Panc1 (cell line): Measurements from ENCODE around the gene DNM3. TPM values are rescaled to one million over a fixed set of nuclear protein-coding genes. Genes with fewer than 3 reads are reported as not detected.
A peak's percentile ranks its signal among the peaks of the same experiment; 100 is the strongest.

Experiments
- ATAC-seq: fragments of 200-7000 bp; cut with Tn5 transposase; 2 replicates; pipeline ENCODE4 v1.9.1; 2020; ENCODE audit warnings: mild to moderate bottlenecking, moderate library complexity
- BruUV-seq: library from RNA; stranded (reverse); fragments of 400-500 nt; replicated peaks from 2 replicates; lab custom pipeline; 2021; lab: Mats Ljungman, UMichigan
- CTCF ChIA-PET: fragments of 300-600 bp; sonication (Branson Sonifier 250); formaldehyde crosslinking; loops from one replicate; lab custom pipeline; 2022; ENCODE audit warnings: antibody characterized with exemption; lab: Charles Lee
- POLR2A ChIA-PET: fragments of 300-600 bp; sonication (Branson Sonifier 250); formaldehyde crosslinking; loops from one replicate; lab custom pipeline; 2022; ENCODE audit warnings: antibody characterized with exemption; lab: Charles Lee
- DNase-seq: peaks from one replicate; pipeline ENCODE4 v3.0.0-alpha.2; 2010; ENCODE audit warnings: low read depth, low spot score
- H3K27ac ChIP-seq: 2 replicates; pipeline ENCODE4 v1.5.1; 2011; ENCODE audit warnings: mild to moderate bottlenecking, low read length, inconsistent platforms
- H3K27me3 ChIP-seq: fragments of 200-500 bp; sonication (Bioruptor generic); 2 replicates; pipeline ENCODE4 v1.6.0; 2014; ENCODE audit warnings: low read length, inconsistent platforms; ENCODE audit not compliant: control insufficient read depth, insufficient read depth
- H3K36me3 ChIP-seq: fragments of 200-500 bp; sonication (Bioruptor generic); 2 replicates; pipeline ENCODE4 v1.5.1; 2014; ENCODE audit warnings: inconsistent platforms, mild to moderate bottlenecking, low read length, moderate library complexity; ENCODE audit not compliant: control insufficient read depth, insufficient read depth
- H3K4me1 ChIP-seq: 2 replicates; pipeline ENCODE4 v1.5.1; 2011; ENCODE audit warnings: inconsistent platforms, mild to moderate bottlenecking, low read length, moderate library complexity; ENCODE audit not compliant: control insufficient read depth, insufficient read depth
- H3K4me3 ChIP-seq, 2 experiments: 2 replicates each; pipeline ENCODE4 v1.5.1; 2011 to 2012; ENCODE audit warnings: low read depth in 2 of 2, low read length in 2 of 2, mild to moderate bottlenecking in 2 of 2, inconsistent platforms in 1 of 2, moderate library complexity in 1 of 2
- H3K9me3 ChIP-seq: fragments of 200-500 bp; sonication (Bioruptor generic); 2 replicates; pipeline ENCODE4 v1.5.1; 2014; ENCODE audit warnings: low read depth, mild to moderate bottlenecking, inconsistent platforms, low read length, moderate library complexity; ENCODE audit not compliant: control insufficient read depth, insufficient read depth
- POLR2AphosphoS5 ChIP-seq: IDR thresholded peaks from 2 replicates; pipeline ENCODE4 v1.6.1; 2012; ENCODE audit warnings: mild to moderate bottlenecking, low read depth, low read length, moderate library complexity
- SIN3A ChIP-seq: IDR thresholded peaks from 2 replicates; pipeline ENCODE4 v1.6.1; 2012; ENCODE audit warnings: low read depth, mild to moderate bottlenecking, low read length, moderate library complexity, borderline replicate concordance; ENCODE audit not compliant: insufficient read depth
- TCF7L2 ChIP-seq: IDR thresholded peaks from 2 replicates; pipeline ENCODE4 v1.6.1; 2011; ENCODE audit warnings: mild to moderate bottlenecking, low read depth, low read length, inconsistent platforms
- in situ Hi-C: cut with HindIII; loops from 2 replicates; pipeline ENCODE4 v1.10.0; 2016; ENCODE audit warnings: low sequenced_read_pairs, low pct_unique_long_range_greater_than_20kb
- intact Hi-C: fragments of 100-400 bp; cut with micrococcal nuclease; formaldehyde crosslinking; loops from one replicate; pipeline ENCODE4 v1.10.0; 2022; ENCODE audit not compliant: unreplicated experiment
- total RNA-seq: library from RNA; stranded (reverse); gene quantifications from one replicate; pipeline ENCODE4 v1.2.1, GENCODE V29; 2021; ENCODE audit not compliant: unreplicated experiment
- TF ChIP-seq, protein P1 (sequence below), 2 experiments: IDR thresholded peaks; 2 replicates each; pipeline ENCODE4 v1.6.1; 2011 to 2012; ENCODE audit warnings: low read depth in 2 of 2, control low read depth in 1 of 2, low read length in 1 of 2, mild to moderate bottlenecking in 1 of 2, moderate library complexity in 1 of 2; ENCODE audit not compliant: insufficient read depth in 1 of 2
- TF ChIP-seq, protein P2 (sequence below): fragments of 450-650 bp; IDR thresholded peaks from 2 replicates; pipeline ENCODE4 v1.5.1; 2017; ENCODE audit warnings: mild to moderate bottlenecking

The DNM3 gene
- total RNA-seq, 1 experiment from 2014 or later: 0.46 TPM

DNA sequence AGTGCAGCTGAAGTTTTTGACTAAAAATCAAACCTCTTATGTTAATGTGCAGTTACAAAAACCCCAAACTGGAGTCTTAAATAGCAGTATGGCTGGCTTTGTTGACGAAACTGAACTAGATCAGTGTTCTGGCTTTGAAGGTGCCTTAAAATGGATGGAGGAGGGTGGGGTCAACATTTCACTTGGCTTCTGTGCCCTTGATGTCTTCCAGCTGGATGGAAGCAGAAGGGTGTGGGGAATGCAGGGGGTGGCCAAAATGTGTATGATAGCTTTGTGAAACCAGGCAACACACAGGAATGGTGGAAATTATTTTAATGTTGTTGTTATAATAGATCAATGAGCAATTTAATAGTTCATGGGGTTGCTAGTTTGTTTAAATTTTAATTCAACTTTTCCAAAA is 482.4 kb downstream of the DNM3 start:
- POLR2A ChIA-PET: no interaction called here
- no peak for TF ChIP-seq SIN3A
- TF ChIP-seq, protein P1, sequence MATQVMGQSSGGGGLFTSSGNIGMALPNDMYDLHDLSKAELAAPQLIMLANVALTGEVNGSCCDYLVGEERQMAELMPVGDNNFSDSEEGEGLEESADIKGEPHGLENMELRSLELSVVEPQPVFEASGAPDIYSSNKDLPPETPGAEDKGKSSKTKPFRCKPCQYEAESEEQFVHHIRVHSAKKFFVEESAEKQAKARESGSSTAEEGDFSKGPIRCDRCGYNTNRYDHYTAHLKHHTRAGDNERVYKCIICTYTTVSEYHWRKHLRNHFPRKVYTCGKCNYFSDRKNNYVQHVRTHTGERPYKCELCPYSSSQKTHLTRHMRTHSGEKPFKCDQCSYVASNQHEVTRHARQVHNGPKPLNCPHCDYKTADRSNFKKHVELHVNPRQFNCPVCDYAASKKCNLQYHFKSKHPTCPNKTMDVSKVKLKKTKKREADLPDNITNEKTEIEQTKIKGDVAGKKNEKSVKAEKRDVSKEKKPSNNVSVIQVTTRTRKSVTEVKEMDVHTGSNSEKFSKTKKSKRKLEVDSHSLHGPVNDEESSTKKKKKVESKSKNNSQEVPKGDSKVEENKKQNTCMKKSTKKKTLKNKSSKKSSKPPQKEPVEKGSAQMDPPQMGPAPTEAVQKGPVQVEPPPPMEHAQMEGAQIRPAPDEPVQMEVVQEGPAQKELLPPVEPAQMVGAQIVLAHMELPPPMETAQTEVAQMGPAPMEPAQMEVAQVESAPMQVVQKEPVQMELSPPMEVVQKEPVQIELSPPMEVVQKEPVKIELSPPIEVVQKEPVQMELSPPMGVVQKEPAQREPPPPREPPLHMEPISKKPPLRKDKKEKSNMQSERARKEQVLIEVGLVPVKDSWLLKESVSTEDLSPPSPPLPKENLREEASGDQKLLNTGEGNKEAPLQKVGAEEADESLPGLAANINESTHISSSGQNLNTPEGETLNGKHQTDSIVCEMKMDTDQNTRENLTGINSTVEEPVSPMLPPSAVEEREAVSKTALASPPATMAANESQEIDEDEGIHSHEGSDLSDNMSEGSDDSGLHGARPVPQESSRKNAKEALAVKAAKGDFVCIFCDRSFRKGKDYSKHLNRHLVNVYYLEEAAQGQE (IDR thresholded peaks at IDR 0.05; ENCODE audit: insufficient read depth in 1 of 2, low read depth in 2 of 2, low read length in 1 of 2): no peak
- no peak for TF ChIP-seq POLR2AphosphoS5
- TF ChIP-seq TCF7L2: no peak
- TF ChIP-seq, protein P2, sequence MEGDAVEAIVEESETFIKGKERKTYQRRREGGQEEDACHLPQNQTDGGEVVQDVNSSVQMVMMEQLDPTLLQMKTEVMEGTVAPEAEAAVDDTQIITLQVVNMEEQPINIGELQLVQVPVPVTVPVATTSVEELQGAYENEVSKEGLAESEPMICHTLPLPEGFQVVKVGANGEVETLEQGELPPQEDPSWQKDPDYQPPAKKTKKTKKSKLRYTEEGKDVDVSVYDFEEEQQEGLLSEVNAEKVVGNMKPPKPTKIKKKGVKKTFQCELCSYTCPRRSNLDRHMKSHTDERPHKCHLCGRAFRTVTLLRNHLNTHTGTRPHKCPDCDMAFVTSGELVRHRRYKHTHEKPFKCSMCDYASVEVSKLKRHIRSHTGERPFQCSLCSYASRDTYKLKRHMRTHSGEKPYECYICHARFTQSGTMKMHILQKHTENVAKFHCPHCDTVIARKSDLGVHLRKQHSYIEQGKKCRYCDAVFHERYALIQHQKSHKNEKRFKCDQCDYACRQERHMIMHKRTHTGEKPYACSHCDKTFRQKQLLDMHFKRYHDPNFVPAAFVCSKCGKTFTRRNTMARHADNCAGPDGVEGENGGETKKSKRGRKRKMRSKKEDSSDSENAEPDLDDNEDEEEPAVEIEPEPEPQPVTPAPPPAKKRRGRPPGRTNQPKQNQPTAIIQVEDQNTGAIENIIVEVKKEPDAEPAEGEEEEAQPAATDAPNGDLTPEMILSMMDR: no peak
- H3K27me3 ChIP-seq: no peaks in the 10 kb centered on the region
- H3K4me1 ChIP-seq: peaks cover 51% of the 10 kb centered on the region
- CTCF ChIA-PET: no interaction called here
- DNase-seq: no peak
- H3K9me3 ChIP-seq: no peaks in the 10 kb centered on the region; the same call in 1 of the 2 replicates
- no TSS peak for BruUV-seq
- ATAC-seq: no peak
- no peak overlapping the region for H3K4me3 ChIP-seq
- intact Hi-C loops: loop anchor here (5.0 kb wide), 2 partner anchors 74 to 321 kb away; no protein-coding TSS in a partner anchor
- H3K36me3 ChIP-seq: no peaks in the 10 kb centered on the region
- peak overlapping the region; percentile 100 for H3K27ac ChIP-seq
- in situ Hi-C loops: no loop called here

DNA sequence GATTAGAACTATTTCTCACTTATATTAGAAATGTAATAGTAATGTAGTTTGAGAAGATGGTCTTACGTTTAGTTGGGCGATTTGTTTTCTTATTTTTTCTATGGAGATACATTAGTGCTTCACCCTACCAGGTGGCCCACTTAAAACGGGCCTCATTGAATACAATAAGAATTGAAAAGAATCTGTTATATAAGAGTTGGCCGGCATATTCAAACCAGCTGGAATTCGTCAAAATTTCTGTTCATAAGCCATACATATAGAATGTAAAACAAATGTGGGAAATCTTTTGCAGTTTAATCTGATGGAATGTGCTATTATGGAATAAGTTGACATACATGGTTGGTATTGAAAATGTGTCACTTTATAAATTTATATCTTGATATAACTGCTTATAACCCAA is 482.8 kb downstream of the DNM3 start:
- in situ Hi-C loops (no loop called here), intact Hi-C loops (loop anchor here (5.0 kb wide), 2 partner anchors 73 to 322 kb away; no protein-coding TSS in a partner anchor)
- no peaks in the 10 kb centered on the region for H3K36me3 ChIP-seq
- TF ChIP-seq SIN3A (no peak), TCF7L2 (no peak), POLR2AphosphoS5 (no peak)
- TF ChIP-seq, protein P2: no peak
- TF ChIP-seq, protein P1 (IDR thresholded peaks at IDR 0.05; ENCODE audit: insufficient read depth in 1 of 2, low read depth in 2 of 2, low read length in 1 of 2): no peak
- no peaks in the 10 kb centered on the region for H3K27me3 ChIP-seq
- DNase-seq: no peak
- no TSS peak for BruUV-seq
- no peaks in the 10 kb centered on the region; the same call in 1 of the 2 replicates for H3K9me3 ChIP-seq
- ATAC-seq: no peak
- peaks cover 51% of the 10 kb centered on the region for H3K4me1 ChIP-seq
- H3K4me3 ChIP-seq: no peak overlapping the region
- H3K27ac ChIP-seq: peak overlapping the region; percentile 100
- ChIA-PET POLR2A (no interaction called here), CTCF (no interaction called here)
